HG03045 (cell line): ENCODE data around the gene GOLGA1.
"Not testable (repeated sequence)": the region's sequence is repeated elsewhere in the genome, so short reads cannot be mapped to it uniquely, and the experiment has no call there.

Experiments used
- ATAC-seq: cut with Tn5 transposase; IDR thresholded peaks from one replicate; pipeline ENCODE4 v1.9.1; 2021; ENCODE audit warnings: mild to moderate bottlenecking, moderate library complexity; ENCODE audit not compliant: unreplicated experiment

GOLGA1 gene

GRCh38 chr9:124941679-124942561, 1.0 kb upstream of the GOLGA1 start:
- peak; percentile 10 for ATAC-seq

GRCh38 chr9:124940521-124940893, 376 bp downstream of the GOLGA1 start:
- ATAC-seq = peak; percentile 41

GRCh38 chr9:124939944-124940343, 939 bp downstream of the GOLGA1 start:
- ATAC-seq = no peak

GRCh38 chr9:124934290-124934689, 6.6 kb downstream of the GOLGA1 start:
- ATAC-seq = no peak

GRCh38 chr9:124932333-124932732, 8.6 kb downstream of the GOLGA1 start:
- no peak for ATAC-seq

GRCh38 chr9:124929464-124929863, 11.4 kb downstream of the GOLGA1 start:
- no peak for ATAC-seq

- no peak for ATAC-seq
Measured at GRCh38 chr9:124928116-124928515, 12.8 kb downstream of the GOLGA1 start.

- not testable (repeated sequence) for ATAC-seq
Measured at GRCh38 chr9:124920394-124920793, 20.5 kb downstream of the GOLGA1 start.

GRCh38 chr9:124914753-124915405, 26.0 kb downstream of the GOLGA1 start:
- ATAC-seq = no peak

- ATAC-seq = no peak
Measured at GRCh38 chr9:124913378-124913777, 27.5 kb downstream of the GOLGA1 start.

GRCh38 chr9:124911766-124912165, 29.1 kb downstream of the GOLGA1 start:
- no peak for ATAC-seq

GRCh38 chr9:124908098-124908497, 32.8 kb downstream of the GOLGA1 start:
- no peak for ATAC-seq

- no peak for ATAC-seq
Measured at GRCh38 chr9:124906966-124907365, 33.9 kb downstream of the GOLGA1 start.

GRCh38 chr9:124899845-124900244, 41.0 kb downstream of the GOLGA1 start:
- ATAC-seq = no peak

- no peak for ATAC-seq
Measured at GRCh38 chr9:124897570-124898460, 43.1 kb downstream of the GOLGA1 start.

- ATAC-seq = no peak
Measured at GRCh38 chr9:124894741-124895170, 46.1 kb downstream of the GOLGA1 start.

- ATAC-seq = no peak
Measured at GRCh38 chr9:124894035-124894740, 46.7 kb downstream of the GOLGA1 start.

- ATAC-seq = no peak
Measured at GRCh38 chr9:124890179-124890578, 50.7 kb downstream of the GOLGA1 start.

- no peak for ATAC-seq
Measured at GRCh38 chr9:124889006-124889405, 51.9 kb downstream of the GOLGA1 start.

GRCh38 chr9:124887832-124888231, 53.1 kb downstream of the GOLGA1 start:
- no peak for ATAC-seq
